BE2C (cell line): ENCODE results near the gene PCDH15.
"Not testable (repeated sequence)": the region's sequence is repeated elsewhere in the genome, so short reads cannot be mapped to it uniquely, and the experiment has no call there.

Experiments
- DNase-seq: peaks from one replicate; pipeline ENCODE4 v3.0.0-alpha.2; 2020
- H3K27me3 ChIP-seq: fragments of 250-450 bp; sonication (Bioruptor Pico); 2 replicates; pipeline ENCODE4 v1.5.1; 2020; ENCODE audit warnings: mild to moderate bottlenecking
- H3K36me3 ChIP-seq: fragments of 250-450 bp; sonication (Bioruptor Pico); 2 replicates; pipeline ENCODE4 v1.5.1; 2020; ENCODE audit warnings: mild to moderate bottlenecking
- H3K4me1 ChIP-seq: fragments of 250-450 bp; sonication (Bioruptor Pico); 2 replicates; pipeline ENCODE4 v1.5.1; 2020
- H3K4me3 ChIP-seq: 2 replicates; pipeline ENCODE4 v1.5.1; 2011; ENCODE audit warnings: low read depth, low read length
- H3K9me3 ChIP-seq: fragments of 250-450 bp; sonication (Bioruptor Pico); 2 replicates; pipeline ENCODE4 v1.5.1; 2020
- CTCF ChIP-seq: IDR thresholded peaks from 2 replicates; pipeline ENCODE4 v1.5.1; 2012; ENCODE audit warnings: mild to moderate bottlenecking, low read depth, low read length

The PCDH15 gene

DNA sequence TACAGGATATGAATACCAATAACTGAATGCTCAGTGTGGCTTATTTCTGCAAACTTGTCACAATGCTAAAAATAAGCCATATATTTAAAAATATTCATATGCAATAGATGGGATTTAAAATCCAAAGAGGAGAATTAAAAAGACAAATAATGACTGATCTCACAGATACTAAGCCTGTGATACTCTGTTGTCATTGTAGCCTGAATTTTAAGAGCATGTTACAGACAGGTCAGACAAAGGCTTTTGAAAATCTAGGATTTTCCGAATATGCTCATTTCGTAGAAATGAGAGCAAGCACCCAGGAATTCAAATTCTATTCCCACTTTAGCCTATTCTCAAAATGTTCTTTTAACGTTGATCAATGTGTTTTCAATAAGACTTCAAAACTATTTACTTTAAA, 269.7 kb downstream of the PCDH15 start:
- no peak overlapping the region for H3K4me3 ChIP-seq
- no peaks in the 10 kb centered on the region for H3K36me3 ChIP-seq
- no peaks in the 10 kb centered on the region for H3K27me3 ChIP-seq
- no peaks in the 10 kb centered on the region for H3K9me3 ChIP-seq
- no peak for DNase-seq
- TF ChIP-seq CTCF = no peak
- no peaks in the 10 kb centered on the region for H3K4me1 ChIP-seq

DNA sequence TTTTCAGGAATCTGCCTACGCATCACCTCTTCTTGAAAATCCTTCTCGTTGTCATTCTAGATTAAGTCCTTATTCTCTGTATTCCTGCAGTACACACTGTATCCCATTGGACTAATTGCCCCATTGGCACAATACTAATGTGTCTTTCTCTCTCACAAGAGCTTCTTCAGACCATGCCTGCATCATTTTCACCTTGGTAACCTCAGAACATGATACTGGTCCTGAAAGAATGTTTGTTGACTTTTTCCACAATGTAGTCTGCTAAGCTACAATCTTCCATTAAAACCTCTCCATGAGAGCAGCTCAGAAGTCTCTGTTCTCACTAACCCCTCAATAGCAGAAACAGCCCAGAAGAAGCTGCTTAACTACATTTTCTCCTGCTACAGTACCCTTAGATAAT, 270.7 kb downstream of the PCDH15 start:
- H3K27me3 ChIP-seq = no peaks in the 10 kb centered on the region
- no peaks in the 10 kb centered on the region for H3K4me1 ChIP-seq
- no peak for TF ChIP-seq CTCF
- no peak overlapping the region for H3K4me3 ChIP-seq
- H3K9me3 ChIP-seq = no peaks in the 10 kb centered on the region
- no peak for DNase-seq
- H3K36me3 ChIP-seq = no peaks in the 10 kb centered on the region

GRCh38 chr10:54525816-54526215, 275.2 kb downstream of the PCDH15 start:
- no peaks in the 10 kb centered on the region for H3K36me3 ChIP-seq

GRCh38 chr10:54515244-54515643, 285.8 kb downstream of the PCDH15 start:
- DNase-seq, H3K9me3 ChIP-seq, H3K27me3 ChIP-seq, H3K4me3 ChIP-seq, H3K36me3 ChIP-seq, H3K4me1 ChIP-seq: not testable (repeated sequence)

More at GRCh38 chr10:54525816-54526215, 275.2 kb downstream of the PCDH15 start:
- TF ChIP-seq CTCF = no peak
- H3K9me3 ChIP-seq = no peaks in the 10 kb centered on the region
- no peak for DNase-seq
- no peaks in the 10 kb centered on the region for H3K4me1 ChIP-seq
- no peak overlapping the region for H3K4me3 ChIP-seq
- no peaks in the 10 kb centered on the region for H3K27me3 ChIP-seq

DNA sequence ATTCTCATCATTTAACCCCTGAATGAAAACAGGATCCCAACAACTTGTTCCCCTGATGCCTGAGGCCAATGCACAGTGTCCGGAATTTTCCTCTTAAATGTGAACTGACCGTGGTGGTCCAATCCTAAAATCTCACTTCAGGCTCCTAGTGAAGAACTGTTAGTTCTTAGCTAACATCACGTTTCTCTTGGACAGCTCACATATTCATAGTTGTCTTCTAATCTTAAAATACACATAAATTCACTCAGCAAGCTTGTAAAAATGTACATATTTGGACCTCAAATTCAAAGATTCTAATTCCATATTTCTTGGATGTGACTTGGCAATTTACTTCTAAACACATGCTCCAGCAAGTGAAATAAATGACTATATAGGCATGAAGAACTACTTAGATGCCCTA, 297.2 kb downstream of the PCDH15 start:
- H3K27me3 ChIP-seq = no peaks in the 10 kb centered on the region
- H3K4me3 ChIP-seq = no peak overlapping the region
- no peaks in the 10 kb centered on the region for H3K36me3 ChIP-seq
- no peaks in the 10 kb centered on the region for H3K9me3 ChIP-seq
- DNase-seq = no peak
- H3K4me1 ChIP-seq = no peaks in the 10 kb centered on the region
- TF ChIP-seq CTCF = no peak

GRCh38 chr10:54501929-54502328, 299.1 kb downstream of the PCDH15 start:
- Histone ChIP-seq H3K4me3 (no peak overlapping the region), H3K27me3 (no peaks in the 10 kb centered on the region), H3K36me3 (no peaks in the 10 kb centered on the region), H3K4me1 (no peaks in the 10 kb centered on the region), H3K9me3 (no peaks in the 10 kb centered on the region)
- TF ChIP-seq CTCF = no peak
- no peak for DNase-seq

- TF ChIP-seq CTCF = no peak
- Histone ChIP-seq H3K27me3 (no peaks in the 10 kb centered on the region), H3K4me1 (no peaks in the 10 kb centered on the region), H3K36me3 (no peaks in the 10 kb centered on the region), H3K4me3 (no peak overlapping the region), H3K9me3 (no peaks in the 10 kb centered on the region)
- no peak for DNase-seq
Observed at GRCh38 chr10:54496852-54497251, 304.2 kb downstream of the PCDH15 start.
